BJ (cell line): Measurements from ENCODE around the gene GRM5. TPM values are rescaled to one million over a fixed set of nuclear protein-coding genes. Genes with fewer than 3 reads are reported as not detected.

Source experiments
- CTCF ChIA-PET: fragments of 350-600 bp; formaldehyde crosslinking; extraction: SDS; loops from one replicate; lab custom pipeline; 2021; ENCODE audit warnings: antibody characterized with exemption, inconsistent platforms; lab: Yijun Ruan, JAX
- POLR2A ChIA-PET: fragments of 300-600 bp; sonication (Branson Sonifier 250); formaldehyde crosslinking; extraction: SDS; loops from one replicate; lab custom pipeline; 2021; ENCODE audit warnings: antibody characterized with exemption; lab: Charles Lee
- DNase-seq: peaks from one replicate; pipeline ENCODE4 v3.0.0-alpha.2; 2011; ENCODE audit warnings: low read depth
- H3K27me3 ChIP-seq: 2 replicates; pipeline ENCODE4 v1.6.0; 2011; ENCODE audit warnings: low read length; ENCODE audit not compliant: control insufficient read depth, insufficient read depth
- H3K36me3 ChIP-seq: 2 replicates; pipeline ENCODE4 v1.5.1; 2011; ENCODE audit warnings: low read length; ENCODE audit not compliant: control insufficient read depth, insufficient read depth
- H3K4me3 ChIP-seq: 2 replicates; pipeline ENCODE4 v1.5.1; 2011; ENCODE audit warnings: low read depth, mild to moderate bottlenecking, control low read depth, low read length
- CTCF ChIP-seq: IDR thresholded peaks from 2 replicates; pipeline ENCODE4 v1.5.1; 2011; ENCODE audit warnings: low read depth, mild to moderate bottlenecking, control low read depth, inconsistent platforms, low read length, moderate library complexity; ENCODE audit not compliant: insufficient read depth
- polyA plus RNA-seq: library from polyadenylated mRNA; depleted of rRNA; stranded (reverse); fragments of >200 nt; gene quantifications from 2 replicates; pipeline ENCODE4 v1.2.3, GENCODE V29; 2011

GRM5 gene
- polyA plus RNA-seq, 1 experiment: not detected

- no peak for DNase-seq
- POLR2A ChIA-PET: interaction anchor here (0.6 kb wide), 1 partner anchor 704 kb away, joined by 3 read pairs; no protein-coding TSS in a partner anchor
- Histone ChIP-seq H3K36me3 (no peaks in the 10 kb centered on the region), H3K27me3 (no peaks in the 10 kb centered on the region), H3K4me3 (no peak overlapping the region)
- CTCF ChIA-PET: interaction anchor here (0.6 to 1.8 kb wide), 6 partner anchors 9 to 27 kb away, joined by 3 to 4 read pairs (median 4); no protein-coding TSS in a partner anchor
- TF ChIP-seq CTCF: no peak
Measured at GRCh38 chr11:88522624-88523385, 543.0 kb downstream of the GRM5 start.

DNA sequence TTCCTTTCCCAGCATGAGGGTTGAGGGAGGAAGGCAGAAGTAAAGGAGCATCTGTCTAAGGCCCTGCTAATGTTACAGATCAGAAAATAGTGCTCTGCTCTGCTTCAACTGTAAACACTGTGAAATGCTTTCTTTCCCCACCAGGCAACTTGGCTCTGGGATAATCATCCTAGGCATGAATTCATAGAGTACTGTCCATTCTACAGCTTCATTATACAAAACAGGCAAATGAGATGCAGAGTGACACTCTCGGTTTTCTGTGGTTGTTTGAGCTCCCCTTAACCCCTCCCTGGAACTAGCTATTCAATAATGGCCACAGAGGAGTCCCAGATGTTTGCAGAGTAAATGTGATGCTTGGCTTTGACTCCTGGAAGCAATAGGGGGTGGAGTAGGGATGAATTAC is 544.0 kb downstream of the GRM5 start:
- no peak for DNase-seq
- no peaks in the 10 kb centered on the region for H3K36me3 ChIP-seq
- ChIA-PET POLR2A (no interaction called here), CTCF (interaction anchor here (0.6 to 1.8 kb wide), 2 partner anchors 15 to 22 kb away, joined by 4 read pairs; no protein-coding TSS in a partner anchor)
- H3K4me3 ChIP-seq: no peak overlapping the region
- H3K27me3 ChIP-seq: no peaks in the 10 kb centered on the region
- no peak for TF ChIP-seq CTCF

DNA sequence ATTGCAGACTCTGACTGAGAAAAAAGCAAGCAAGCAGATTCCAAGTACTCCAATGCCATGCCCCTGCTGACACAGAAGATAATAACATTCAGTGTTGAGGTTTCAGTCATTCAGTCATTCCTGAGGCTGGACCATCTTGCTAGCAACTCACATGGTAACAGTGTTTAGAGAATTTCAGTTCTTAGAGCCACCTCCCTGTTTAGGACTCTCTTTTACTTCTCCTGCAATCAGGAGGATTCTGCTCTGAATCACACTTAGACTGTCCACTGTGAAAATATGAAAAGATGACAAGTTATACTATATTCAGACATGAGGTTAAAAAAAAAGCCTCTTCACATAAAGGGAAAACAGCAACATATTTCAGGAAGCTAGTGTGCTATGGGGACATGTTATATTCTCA is 544.4 kb downstream of the GRM5 start:
- DNase-seq: no peak
- H3K36me3 ChIP-seq: no peaks in the 10 kb centered on the region
- no peak overlapping the region for H3K4me3 ChIP-seq
- ChIA-PET CTCF (interaction anchor here (1.1 to 1.8 kb wide), 2 partner anchors 16 to 22 kb away, joined by 3 to 4 read pairs; no protein-coding TSS in a partner anchor), POLR2A (no interaction called here)
- H3K27me3 ChIP-seq: no peaks in the 10 kb centered on the region
- no peak for TF ChIP-seq CTCF

GRCh38 chr11:88520391-88520790 is 545.4 kb downstream of the GRM5 start:
- no peak for TF ChIP-seq CTCF
- Histone ChIP-seq H3K27me3 (no peaks in the 10 kb centered on the region), H3K36me3 (no peaks in the 10 kb centered on the region), H3K4me3 (no peak overlapping the region)
- CTCF ChIA-PET: interaction anchor here (1.1 to 1.4 kb wide), 2 partner anchors 14 to 15 kb away, joined by 3 read pairs; no protein-coding TSS in a partner anchor
- POLR2A ChIA-PET: no interaction called here
- DNase-seq: no peak

GRCh38 chr11:88515002-88515401 is 550.8 kb downstream of the GRM5 start:
- Histone ChIP-seq H3K27me3 (no peaks in the 10 kb centered on the region), H3K4me3 (no peak overlapping the region), H3K36me3 (no peaks in the 10 kb centered on the region)
- CTCF ChIA-PET: interaction anchor here (0.5 to 0.8 kb wide), 3 partner anchors 12 to 24 kb away, joined by 3 read pairs; no protein-coding TSS in a partner anchor
- no peak for DNase-seq
- POLR2A ChIA-PET: no interaction called here
- TF ChIP-seq CTCF: no peak
